Neural cell (in vitro differentiated cells): Measurements from ENCODE around the gene PRKG1. TPM values are rescaled to one million over a fixed set of nuclear protein-coding genes. Genes with fewer than 3 reads are reported as not detected.

ENCODE experiments used
- H2AFZ ChIP-seq: fragments of 200-600, 300-800 bp; sonication (generic), shearing (Covaris generic); 2 replicates; pipeline ENCODE4 v1.6.0; 2014; ENCODE audit warnings: low read depth, mild to moderate bottlenecking, antibody characterized with exemption, low read length, moderate library complexity
- H3F3A ChIP-seq: fragments of 200-600 bp; shearing (Covaris generic); 2 replicates; pipeline ENCODE4 v1.6.1; 2016; ENCODE audit warnings: mild to moderate bottlenecking, moderate library complexity, mixed read lengths, antibody characterized with exemption, low read length; ENCODE audit not compliant: insufficient read depth, poor library complexity, severe bottlenecking
- H3K27ac ChIP-seq: fragments of 200-600, 300-800 bp; sonication (generic), shearing (Covaris generic); 2 replicates; pipeline ENCODE4 v1.5.1; 2014; ENCODE audit warnings: mild to moderate bottlenecking, low read length, moderate library complexity
- H3K27me3 ChIP-seq: fragments of 300-800, 200-600 bp; sonication (generic), shearing (Covaris generic); 2 replicates; pipeline ENCODE4 v1.6.0; 2014; ENCODE audit warnings: mild to moderate bottlenecking, low read depth, low read length, moderate library complexity; ENCODE audit not compliant: insufficient read depth
- H3K36me3 ChIP-seq: fragments of 300-800, 200-600 bp; sonication (generic), shearing (Covaris generic); 2 replicates; pipeline ENCODE4 v1.5.1; 2014; ENCODE audit warnings: mild to moderate bottlenecking, antibody characterized with exemption, low read length, moderate library complexity; ENCODE audit not compliant: insufficient read depth
- H3K4me2 ChIP-seq: fragments of 300-800, 200-600 bp; sonication (generic), shearing (Covaris generic); 2 replicates; pipeline ENCODE4 v1.6.0; 2014; ENCODE audit warnings: mild to moderate bottlenecking, low read length
- H3K4me3 ChIP-seq: fragments of 300-800, 200-600 bp; sonication (generic), shearing (Covaris generic); 2 replicates; pipeline ENCODE4 v1.5.1; 2014; ENCODE audit warnings: mild to moderate bottlenecking, low read length, moderate library complexity
- H3K79me2 ChIP-seq: fragments of 200-600 bp; shearing (Covaris generic); replicated peaks from 2 replicates; pipeline ENCODE4 v1.6.0; 2014; ENCODE audit warnings: mild to moderate bottlenecking, low read length, moderate library complexity; ENCODE audit not compliant: insufficient read depth
- H3K9ac ChIP-seq: fragments of 300-800, 200-600 bp; sonication (generic), shearing (Covaris generic); 2 replicates; pipeline ENCODE4 v1.6.1; 2016; ENCODE audit warnings: mild to moderate bottlenecking, low read length, mixed read lengths
- H3K9me2 ChIP-seq: fragments of 200-600 bp; shearing (Covaris generic); 2 replicates; pipeline ENCODE4 v1.6.1; 2016; ENCODE audit warnings: mild to moderate bottlenecking, low read length, mixed read lengths; ENCODE audit not compliant: insufficient read depth
- H3K9me3 ChIP-seq: fragments of 200-600, 300-800 bp; sonication (generic), shearing (Covaris generic); 2 replicates; pipeline ENCODE4 v1.6.1; 2016; ENCODE audit warnings: mild to moderate bottlenecking, mixed run types, low read length, moderate library complexity, mixed read lengths
- H4K20me1 ChIP-seq: fragments of 200-600 bp; shearing (Covaris generic); 2 replicates; pipeline ENCODE4 v1.6.1; 2016; ENCODE audit warnings: mild to moderate bottlenecking, mixed run types; ENCODE audit not compliant: insufficient read depth
- EP300 ChIP-seq: fragments of 450-650 bp; conservative IDR thresholded peaks from 2 replicates; pipeline ENCODE4 v1.6.1; 2014; ENCODE audit warnings: antibody characterized with exemption, mild to moderate bottlenecking, moderate library complexity; ENCODE audit not compliant: poor library complexity, severe bottlenecking
- EZH2 ChIP-seq: fragments of 200-600, 300-800 bp; shearing (Covaris generic), sonication (generic); IDR thresholded peaks from 2 replicates; pipeline ENCODE4 v1.6.1; 2014; ENCODE audit warnings: antibody characterized with exemption, low read length, borderline replicate concordance, mild to moderate bottlenecking; ENCODE audit not compliant: insufficient read depth, poor library complexity, severe bottlenecking
- MXI1 ChIP-seq: fragments of 450-650 bp; conservative IDR thresholded peaks from 2 replicates; pipeline ENCODE4 v1.6.1; 2014; ENCODE audit warnings: antibody characterized with exemption, mild to moderate bottlenecking; ENCODE audit not compliant: poor library complexity, severe bottlenecking
- POLR2AphosphoS5 ChIP-seq: IDR thresholded peaks from 2 replicates; pipeline ENCODE4 v1.6.1; 2012
- RAD21 ChIP-seq: fragments of 450-650 bp; conservative IDR thresholded peaks from 2 replicates; pipeline ENCODE4 v1.6.1; 2014; ENCODE audit warnings: antibody characterized with exemption, mild to moderate bottlenecking, moderate library complexity
- SMC3 ChIP-seq: fragments of 450-650 bp; conservative IDR thresholded peaks from 2 replicates; pipeline ENCODE4 v1.6.1; 2014; ENCODE audit warnings: antibody characterized with exemption, mild to moderate bottlenecking, moderate library complexity; ENCODE audit not compliant: poor library complexity
- TAF1 ChIP-seq: IDR thresholded peaks from 2 replicates; pipeline ENCODE4 v1.6.1; 2012; ENCODE audit warnings: low read depth
- polyA plus RNA-seq: library from polyadenylated mRNA; depleted of rRNA; stranded (reverse); fragments of >200 nt; gene quantifications from 2 replicates; pipeline ENCODE4 v1.2.3, GENCODE V29; 2014
- TF ChIP-seq, protein P1 (sequence below): fragments of 450-650 bp; IDR thresholded peaks from 2 replicates; pipeline ENCODE4 v1.5.1; 2014; ENCODE audit warnings: antibody characterized with exemption, mild to moderate bottlenecking, moderate library complexity; ENCODE audit not compliant: poor library complexity, severe bottlenecking
- TF ChIP-seq, protein P2 (sequence below): IDR thresholded peaks from 2 replicates; pipeline ENCODE4 v1.6.1; 2012; ENCODE audit warnings: borderline replicate concordance

Gene PRKG1
- polyA plus RNA-seq, 1 donor from 2014 or later, result 2.2 TPM

GRCh38 chr10:51168086-51168815 lies 94.0 kb downstream of the PRKG1 start:
- H4K20me1 ChIP-seq, result no peaks in the 10 kb centered on the region
- H3K9ac ChIP-seq, result no peak overlapping the region
- H3F3A ChIP-seq, result no peaks in the 10 kb centered on the region
- no peaks in the 10 kb centered on the region for H3K27me3 ChIP-seq
- H3K36me3 ChIP-seq, result no peaks in the 10 kb centered on the region
- no peak overlapping the region for H3K4me3 ChIP-seq
- H3K9me3 ChIP-seq, result no peaks in the 10 kb centered on the region
- H3K79me2 ChIP-seq, result no peaks in the 10 kb centered on the region
- TF ChIP-seq SMC3 (no peak), EP300 (no peak), TAF1 (no peak), EZH2 (no peak), MXI1 (no peak), POLR2AphosphoS5 (no peak), RAD21 (no peak)
- TF ChIP-seq, protein P1, sequence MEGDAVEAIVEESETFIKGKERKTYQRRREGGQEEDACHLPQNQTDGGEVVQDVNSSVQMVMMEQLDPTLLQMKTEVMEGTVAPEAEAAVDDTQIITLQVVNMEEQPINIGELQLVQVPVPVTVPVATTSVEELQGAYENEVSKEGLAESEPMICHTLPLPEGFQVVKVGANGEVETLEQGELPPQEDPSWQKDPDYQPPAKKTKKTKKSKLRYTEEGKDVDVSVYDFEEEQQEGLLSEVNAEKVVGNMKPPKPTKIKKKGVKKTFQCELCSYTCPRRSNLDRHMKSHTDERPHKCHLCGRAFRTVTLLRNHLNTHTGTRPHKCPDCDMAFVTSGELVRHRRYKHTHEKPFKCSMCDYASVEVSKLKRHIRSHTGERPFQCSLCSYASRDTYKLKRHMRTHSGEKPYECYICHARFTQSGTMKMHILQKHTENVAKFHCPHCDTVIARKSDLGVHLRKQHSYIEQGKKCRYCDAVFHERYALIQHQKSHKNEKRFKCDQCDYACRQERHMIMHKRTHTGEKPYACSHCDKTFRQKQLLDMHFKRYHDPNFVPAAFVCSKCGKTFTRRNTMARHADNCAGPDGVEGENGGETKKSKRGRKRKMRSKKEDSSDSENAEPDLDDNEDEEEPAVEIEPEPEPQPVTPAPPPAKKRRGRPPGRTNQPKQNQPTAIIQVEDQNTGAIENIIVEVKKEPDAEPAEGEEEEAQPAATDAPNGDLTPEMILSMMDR, result no peak
- no peaks in the 10 kb centered on the region for H3K9me2 ChIP-seq
- no peak overlapping the region for H3K4me2 ChIP-seq
- H3K27ac ChIP-seq, result no peak overlapping the region
- H2AFZ ChIP-seq, result no peak overlapping the region

DNA sequence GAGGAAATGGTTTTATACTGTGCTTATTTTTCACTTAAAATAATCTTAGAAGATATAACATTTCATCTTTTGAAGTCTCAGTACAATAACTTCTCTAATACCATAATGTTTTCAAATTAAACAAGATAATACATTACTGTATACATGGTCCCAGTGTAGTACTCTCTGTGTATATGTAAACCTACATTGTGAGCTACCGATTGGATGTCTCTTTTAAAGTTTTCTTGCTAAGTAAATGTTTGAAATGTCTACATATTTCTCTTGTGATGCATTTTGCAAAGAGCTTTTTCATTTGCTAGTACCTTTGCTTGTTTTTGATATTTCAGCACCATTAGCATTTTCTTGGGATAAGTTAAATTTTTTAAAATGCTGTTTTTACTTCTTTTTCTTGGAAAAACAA lies 94.8 kb downstream of the PRKG1 start:
- TF ChIP-seq EP300, result no peak
- TF ChIP-seq SMC3, result no peak
- TF ChIP-seq POLR2AphosphoS5, result no peak
- TF ChIP-seq RAD21, result no peak
- TF ChIP-seq, protein P2, sequence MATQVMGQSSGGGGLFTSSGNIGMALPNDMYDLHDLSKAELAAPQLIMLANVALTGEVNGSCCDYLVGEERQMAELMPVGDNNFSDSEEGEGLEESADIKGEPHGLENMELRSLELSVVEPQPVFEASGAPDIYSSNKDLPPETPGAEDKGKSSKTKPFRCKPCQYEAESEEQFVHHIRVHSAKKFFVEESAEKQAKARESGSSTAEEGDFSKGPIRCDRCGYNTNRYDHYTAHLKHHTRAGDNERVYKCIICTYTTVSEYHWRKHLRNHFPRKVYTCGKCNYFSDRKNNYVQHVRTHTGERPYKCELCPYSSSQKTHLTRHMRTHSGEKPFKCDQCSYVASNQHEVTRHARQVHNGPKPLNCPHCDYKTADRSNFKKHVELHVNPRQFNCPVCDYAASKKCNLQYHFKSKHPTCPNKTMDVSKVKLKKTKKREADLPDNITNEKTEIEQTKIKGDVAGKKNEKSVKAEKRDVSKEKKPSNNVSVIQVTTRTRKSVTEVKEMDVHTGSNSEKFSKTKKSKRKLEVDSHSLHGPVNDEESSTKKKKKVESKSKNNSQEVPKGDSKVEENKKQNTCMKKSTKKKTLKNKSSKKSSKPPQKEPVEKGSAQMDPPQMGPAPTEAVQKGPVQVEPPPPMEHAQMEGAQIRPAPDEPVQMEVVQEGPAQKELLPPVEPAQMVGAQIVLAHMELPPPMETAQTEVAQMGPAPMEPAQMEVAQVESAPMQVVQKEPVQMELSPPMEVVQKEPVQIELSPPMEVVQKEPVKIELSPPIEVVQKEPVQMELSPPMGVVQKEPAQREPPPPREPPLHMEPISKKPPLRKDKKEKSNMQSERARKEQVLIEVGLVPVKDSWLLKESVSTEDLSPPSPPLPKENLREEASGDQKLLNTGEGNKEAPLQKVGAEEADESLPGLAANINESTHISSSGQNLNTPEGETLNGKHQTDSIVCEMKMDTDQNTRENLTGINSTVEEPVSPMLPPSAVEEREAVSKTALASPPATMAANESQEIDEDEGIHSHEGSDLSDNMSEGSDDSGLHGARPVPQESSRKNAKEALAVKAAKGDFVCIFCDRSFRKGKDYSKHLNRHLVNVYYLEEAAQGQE, result no peak
- TF ChIP-seq, protein P1, result no peak
- no peak for TF ChIP-seq MXI1
- no peak for TF ChIP-seq TAF1
- Histone ChIP-seq H2AFZ (no peak overlapping the region), H3K36me3 (no peaks in the 10 kb centered on the region)

More for the DNA sequence above, 94.8 kb downstream of the PRKG1 start:
- no peak overlapping the region for H3K9ac ChIP-seq
- H3K4me3 ChIP-seq, result no peak overlapping the region
- H3K4me2 ChIP-seq, result no peak overlapping the region
- no peaks in the 10 kb centered on the region for H4K20me1 ChIP-seq
- no peak overlapping the region for H3K27ac ChIP-seq
- no peaks in the 10 kb centered on the region for H3K9me3 ChIP-seq
- no peaks in the 10 kb centered on the region for H3K9me2 ChIP-seq
- H3F3A ChIP-seq, result no peaks in the 10 kb centered on the region
- no peaks in the 10 kb centered on the region for H3K79me2 ChIP-seq
- H3K27me3 ChIP-seq, result no peaks in the 10 kb centered on the region
